NCI-H748 (cell line): Measurements from ENCODE around the gene HCRTR2.

ENCODE experiments used
- DNase-seq: peaks from one replicate; lab custom pipeline; 2025; ENCODE audit not compliant: unreplicated experiment; lab: John Stamatoyannopoulos, UW

The HCRTR2 gene

GRCh38 chr6:55320696-55321086 lies 146.4 kb downstream of the HCRTR2 start:
- no peak for DNase-seq

DNA sequence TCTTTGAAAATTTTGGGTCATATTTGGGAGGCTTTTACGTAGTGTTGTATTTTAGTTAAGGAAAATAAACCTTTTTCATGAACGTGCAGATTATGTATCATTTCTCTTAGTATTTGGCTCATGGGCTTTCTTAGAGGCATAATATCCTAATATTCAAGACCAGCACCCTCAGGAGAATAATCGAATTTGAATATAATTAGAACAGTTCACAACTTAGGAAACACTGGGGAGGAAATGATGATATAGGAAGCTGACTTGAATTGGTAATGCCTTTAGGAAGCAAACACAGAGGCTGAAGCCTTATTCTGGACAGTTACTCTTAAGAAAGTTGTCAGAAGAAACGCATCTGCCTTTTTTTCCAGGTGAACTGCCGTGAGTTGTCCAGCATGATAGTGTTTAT lies 152.9 kb downstream of the HCRTR2 start, which contains the start of gene GFRAL:
GFRAL (plus strand) TSS at position 301 of the 400 bp plus-strand sequence; CDS start at position 387, 86 bp downstream.
- no peak for DNase-seq
